ENCODE results near the gene CIAO3. TPM values are rescaled to one million over a fixed set of nuclear protein-coding genes. Genes with fewer than 3 reads are reported as not detected.

The CIAO3 gene
- total RNA-seq, 1 experiment from 2014 or later = 21.9 TPM

GRCh38 chr16:777826-778225 lies 37.0 kb upstream of the CIAO3 start:
- no peaks in the 10 kb centered on the region for H3K36me3 Mint-ChIP-seq (ENCODE audit: insufficient read depth in 1 of 3, low read depth in 3 of 3)

More at GRCh38 chr16:777826-778225, 37.0 kb upstream of the CIAO3 start:
- no peak for DNase-seq
- Mint-ChIP-seq H3K27ac (0 out of 7 replicates have a peak overlapping the region, but pooled peaks of 1 of the 3 experiments have one; percentile 41), H3K27me3 (ENCODE audit: low read depth) (peaks cover 31% of the 10 kb centered on the region), H3K9me3 (no peaks in the 10 kb centered on the region), H3K4me1 (no peaks in the 10 kb centered on the region), H3K4me3 (no peak overlapping the region)
- Histone ChIP-seq H4K20me1 (ENCODE audit: control insufficient read depth, insufficient read depth, insufficient read length) (peaks cover 3% of the 10 kb centered on the region), H2BK5ac (ENCODE audit: insufficient read length, low read length) (no peak overlapping the region), H2AK5ac (ENCODE audit: insufficient read length, low read length) (no peak overlapping the region), H3K27me3 (ENCODE audit: insufficient read depth, low read length) (no peaks in the 10 kb centered on the region; the same call in 1 of the 2 replicates), H3K79me1 (ENCODE audit: insufficient read depth, low read depth, low read length, poor library complexity, severe bottlenecking) (no peaks in the 10 kb centered on the region), H3K9me3 (ENCODE audit: control insufficient read depth, low read depth, low read length) (no peaks in the 10 kb centered on the region), H3T11ph (ENCODE audit: low read length) (no peak overlapping the region), H3K56ac (ENCODE audit: insufficient read length, low read depth, low read length) (no peak overlapping the region), H3K14ac (ENCODE audit: insufficient read depth, low read length) (no peak overlapping the region), H2BK12ac (ENCODE audit: insufficient read length, low read depth, low read length) (no peak overlapping the region), H3K18ac (ENCODE audit: insufficient read length, low read depth, low read length) (no peak overlapping the region), H4K5ac (ENCODE audit: insufficient read length, low read depth, low read length) (no peak overlapping the region), H2AFZ (ENCODE audit: low read length) (no peak overlapping the region), H3K4me2 (ENCODE audit: insufficient read depth, insufficient read length, low read length) (no peak overlapping the region), H4K8ac (replicated peaks; ENCODE audit: insufficient read length, low read depth, low read length) (no peak overlapping the region), H3K4me1 (ENCODE audit: insufficient read depth, low read length) (no peaks in the 10 kb centered on the region), H2BK20ac (ENCODE audit: low read depth, low read length, poor library complexity, severe bottlenecking) (no peak overlapping the region), H3K23me2 (ENCODE audit: insufficient read length, low read depth, low read length, poor library complexity, severe bottlenecking) (no peaks in the 10 kb centered on the region), H2BK120ac (ENCODE audit: low read depth, low read length, poor library complexity, severe bottlenecking) (no peak overlapping the region), H3K79me2 (ENCODE audit: insufficient read depth, low read length) (no peaks in the 10 kb centered on the region), H4K91ac (ENCODE audit: insufficient read length, low read depth, low read length) (no peak overlapping the region), H2BK15ac (ENCODE audit: low read depth, low read length) (no peak overlapping the region), H3K23ac (ENCODE audit: insufficient read length, low read depth, low read length) (no peak overlapping the region), H3K4ac (ENCODE audit: low read depth, low read length) (no peak overlapping the region), H3K9ac (ENCODE audit: extremely low read depth, insufficient read length, low read length) (no peak overlapping the region), H3K27ac (ENCODE audit: insufficient read length, low read depth, low read length) (no peak overlapping the region)
- WGBS (ENCODE audit: extremely low coverage, insufficient read length, low lambda C conversion rate) = no CpG with 5 or more reads among the region's 16 CpGs
- no peak for TF ChIP-seq CTCF (conservative IDR thresholded peaks at IDR 0.05)

Data from H9 (cell line).